Fibroblast of skin of scalp (primary cell): ENCODE measurements around the gene AXIN2.
"Not testable (repeated sequence)": the region's sequence is repeated elsewhere in the genome, so short reads cannot be mapped to it uniquely, and the experiment has no call there.

ENCODE experiments used
- DNase-seq: peaks from one replicate; pipeline ENCODE4 v3.0.0-alpha.2; 2013

Gene AXIN2

DNA sequence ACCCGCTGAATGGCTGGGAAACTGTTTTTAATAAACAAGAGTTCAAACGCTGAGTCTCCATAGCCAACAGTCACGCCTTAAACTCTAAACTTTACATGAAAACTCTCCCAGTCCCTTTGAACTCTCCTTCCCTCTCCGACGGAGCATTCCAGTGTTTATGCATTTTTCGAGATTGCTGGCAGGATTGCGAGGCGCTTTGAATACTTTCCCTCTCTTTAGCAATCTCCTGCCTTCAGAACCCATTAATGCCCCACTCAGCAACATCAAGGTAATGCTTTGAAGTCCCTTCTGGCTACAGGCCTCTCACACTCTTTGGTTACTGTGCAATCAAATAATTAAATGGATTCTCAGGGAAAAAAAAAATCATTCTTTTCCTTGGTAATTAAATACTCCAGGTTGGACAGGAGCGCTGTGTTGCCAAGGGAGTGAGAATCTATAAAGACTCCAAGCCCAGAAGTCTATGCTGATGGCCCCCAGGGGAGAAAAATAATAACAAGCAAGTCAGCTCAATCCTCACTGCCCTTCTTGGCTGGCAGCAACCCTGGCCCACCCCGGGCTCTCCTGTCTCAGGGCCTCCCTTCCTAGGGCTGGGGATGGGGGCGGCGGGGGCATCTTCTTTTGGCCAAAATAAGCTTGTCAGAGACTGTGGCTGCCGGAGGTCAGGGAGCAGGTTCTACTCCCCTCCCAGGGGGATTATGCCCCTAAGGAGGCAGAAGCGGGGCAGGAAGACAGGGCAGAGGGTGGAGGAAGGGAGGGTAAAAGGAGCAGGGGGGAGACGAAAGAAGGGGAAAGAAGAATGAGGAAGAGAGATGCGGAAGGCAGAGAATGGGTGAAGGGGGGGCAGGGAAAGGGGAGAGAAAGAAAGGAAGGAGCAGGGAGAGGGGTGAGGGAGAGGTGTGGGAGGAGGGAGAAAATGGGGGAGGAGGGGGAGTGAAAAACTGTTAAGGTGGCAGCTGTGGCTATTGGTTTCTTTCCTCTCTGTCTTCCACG, 45.2 kb downstream of the AXIN2 start:
- peak; percentile 44 for DNase-seq

DNA sequence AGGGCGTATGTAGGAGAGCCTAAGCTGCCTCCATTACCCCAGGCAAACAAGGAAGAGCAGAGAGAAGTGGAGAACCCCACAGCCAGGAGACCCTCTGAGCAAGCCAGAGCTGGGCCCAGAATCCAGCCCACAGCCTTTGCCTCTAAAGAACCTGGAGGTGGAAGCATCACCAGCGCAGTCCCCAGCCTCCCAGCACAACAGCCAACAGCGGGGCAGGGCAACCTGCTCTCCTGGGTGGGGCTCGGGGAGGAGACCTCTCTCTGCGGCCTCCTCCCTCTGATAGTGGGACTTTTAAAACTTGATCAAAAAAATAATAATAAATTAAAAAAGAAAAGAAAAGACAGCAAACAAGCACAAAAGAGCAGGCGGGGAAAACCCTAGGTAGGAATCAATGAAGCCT, 45.9 kb downstream of the AXIN2 start:
- DNase-seq, result no peak

DNA sequence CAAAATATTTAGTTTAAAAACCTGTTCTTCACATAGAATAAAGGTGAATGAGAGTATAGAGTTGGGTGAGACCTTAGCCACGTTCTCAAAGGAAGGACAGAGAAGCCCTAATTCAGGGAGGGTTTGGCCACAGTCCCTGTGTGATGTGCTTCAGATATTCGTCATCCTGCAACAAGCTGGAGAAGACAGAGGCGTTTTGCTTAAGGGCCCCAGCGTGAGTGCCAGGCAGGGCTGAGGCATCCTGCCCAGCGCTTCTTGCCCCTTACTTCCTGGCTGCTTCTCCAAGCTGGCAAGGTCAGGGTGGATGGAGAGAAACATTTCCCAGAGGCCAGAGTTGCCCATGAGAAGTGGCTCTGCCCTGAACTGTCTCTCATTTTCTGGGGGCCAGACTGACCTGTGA, 46.9 kb downstream of the AXIN2 start:
- DNase-seq, result peak; percentile 72

DNA sequence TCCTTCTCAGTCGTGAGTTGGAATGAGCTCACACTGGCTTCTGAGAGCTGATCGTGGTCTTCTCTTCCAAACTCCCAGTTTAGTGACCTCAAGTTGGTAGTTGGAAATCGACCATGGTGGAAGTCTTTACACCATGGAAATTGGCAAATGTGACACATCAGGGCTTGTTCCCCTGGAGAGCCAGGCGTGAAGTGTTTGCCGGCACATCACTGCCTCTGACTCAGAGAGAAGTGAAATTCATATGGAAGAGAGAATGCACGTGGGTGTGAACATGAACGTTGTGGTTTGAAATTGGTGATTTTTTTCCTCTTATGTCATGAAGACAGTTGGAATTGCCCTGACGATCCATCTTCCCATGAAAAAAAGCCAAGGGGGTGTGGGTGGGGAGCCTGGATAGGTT, 47.4 kb downstream of the AXIN2 start:
- peak; percentile 91 for DNase-seq

DNA sequence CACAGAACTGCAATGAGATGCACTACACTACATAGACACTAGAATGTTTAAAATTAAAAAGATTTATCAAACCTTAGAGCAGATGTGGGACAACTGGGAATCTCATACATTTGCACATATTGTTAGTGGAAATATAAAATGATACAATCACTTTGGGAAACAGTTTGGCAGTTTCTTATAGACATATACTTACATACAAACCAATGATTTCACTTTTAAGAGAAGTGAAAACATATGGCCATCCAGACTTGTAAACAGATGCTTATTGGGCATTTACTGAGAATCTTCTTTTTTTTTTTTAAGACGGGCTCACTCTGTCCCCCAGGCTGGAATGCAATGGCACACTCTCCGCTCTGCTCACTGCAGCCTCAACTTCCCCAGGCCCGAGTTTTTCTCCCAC, 50.1 kb downstream of the AXIN2 start:
- DNase-seq, result no peak

DNA sequence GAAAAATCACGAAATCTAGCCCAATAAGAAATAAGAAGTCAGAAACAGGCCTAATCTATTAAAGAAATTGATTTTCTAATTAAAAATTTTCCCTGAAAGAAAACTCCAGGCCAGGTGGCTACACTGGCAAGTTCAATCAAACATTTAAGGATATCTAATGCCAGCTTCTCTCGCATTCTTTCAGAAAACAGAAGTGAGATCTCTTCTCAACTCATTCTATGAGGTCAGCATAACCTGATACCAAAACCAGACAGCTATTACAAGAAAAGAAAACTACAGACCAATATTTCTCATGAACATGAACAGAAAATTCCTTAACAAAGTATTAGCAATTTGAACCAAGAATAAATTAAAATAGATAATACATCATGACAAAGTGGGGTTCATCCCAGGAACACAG, 52.4 kb downstream of the AXIN2 start:
- no peak for DNase-seq

DNA sequence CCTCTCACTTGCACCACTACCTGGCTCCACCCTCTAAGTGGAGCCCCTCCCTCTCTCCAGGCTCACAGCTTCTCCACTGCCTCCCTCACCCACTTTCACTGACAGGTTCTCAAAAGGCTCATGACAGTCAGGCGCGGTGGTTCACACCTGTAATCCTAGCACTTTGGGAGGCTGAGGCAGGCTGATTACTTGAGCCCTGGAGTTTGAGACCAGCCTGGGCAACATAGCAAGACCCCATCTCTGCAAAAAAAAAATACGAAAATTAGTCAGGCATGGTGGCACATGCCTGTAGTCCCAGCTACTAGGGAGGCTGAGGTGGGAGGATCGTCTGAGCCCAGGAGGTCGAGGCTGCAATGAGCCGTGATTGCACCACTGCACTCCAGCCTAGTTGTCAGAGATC, 56.8 kb downstream of the AXIN2 start:
- DNase-seq, result not testable (repeated sequence)

DNA sequence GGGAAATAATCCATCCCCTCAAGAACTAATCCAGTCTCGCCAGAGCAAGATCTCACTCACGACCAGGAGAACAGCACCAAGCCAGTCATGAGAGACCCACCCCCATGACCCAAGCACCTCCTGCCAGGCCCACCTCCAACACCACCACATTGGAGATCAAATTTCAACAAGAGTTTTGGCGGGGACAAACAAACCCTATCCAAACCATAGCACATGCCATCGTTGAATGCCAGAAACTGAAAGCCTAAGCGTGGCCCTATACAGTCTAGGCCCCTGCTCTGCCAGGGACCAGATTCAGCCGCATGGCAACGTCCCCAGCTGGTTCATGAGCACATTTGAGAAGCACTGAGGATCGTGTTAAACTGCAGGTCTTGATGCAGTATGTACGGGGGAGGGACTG, 57.3 kb downstream of the AXIN2 start:
- DNase-seq, result no peak

DNA sequence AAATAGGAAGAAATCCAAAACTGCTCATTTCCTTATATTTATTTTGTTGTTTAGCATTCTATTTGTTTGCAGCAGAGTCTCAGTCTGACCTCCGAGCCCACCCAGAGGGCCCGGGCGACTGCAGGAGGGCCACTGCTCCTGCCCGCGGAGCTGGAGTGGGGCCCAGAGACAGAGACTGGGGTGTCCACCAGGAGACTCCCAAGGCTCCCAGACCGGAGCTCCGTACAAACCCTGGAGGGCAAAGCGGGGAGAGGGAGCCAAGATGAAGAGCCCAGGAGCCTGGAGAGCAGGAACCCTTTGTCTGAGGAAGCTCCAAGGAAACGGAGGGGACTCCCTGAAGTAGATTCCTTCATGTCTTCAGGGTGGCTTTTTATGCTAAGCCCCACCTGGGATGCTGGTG, 57.9 kb downstream of the AXIN2 start:
- DNase-seq, result no peak

DNA sequence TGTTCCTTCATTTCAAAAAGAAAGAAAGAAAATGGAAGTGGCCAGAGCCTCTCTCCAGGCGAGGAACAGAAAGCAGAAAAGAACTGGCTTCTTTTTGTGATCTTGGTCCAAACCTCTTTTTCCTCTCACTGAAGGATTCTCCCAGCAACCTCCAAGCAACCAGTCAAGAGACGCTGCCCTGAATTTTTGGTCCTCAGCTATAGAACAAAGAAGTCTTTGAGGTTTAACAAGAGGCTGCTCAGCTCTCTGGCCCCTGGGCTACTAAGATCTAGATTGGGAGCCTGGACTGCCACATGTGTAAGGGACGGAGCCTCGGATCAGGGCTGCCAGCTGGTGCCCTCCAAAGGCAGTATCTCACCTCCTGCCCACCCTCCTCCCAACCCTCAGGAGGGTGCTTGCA, 62.6 kb downstream of the AXIN2 start:
- no peak for DNase-seq

DNA sequence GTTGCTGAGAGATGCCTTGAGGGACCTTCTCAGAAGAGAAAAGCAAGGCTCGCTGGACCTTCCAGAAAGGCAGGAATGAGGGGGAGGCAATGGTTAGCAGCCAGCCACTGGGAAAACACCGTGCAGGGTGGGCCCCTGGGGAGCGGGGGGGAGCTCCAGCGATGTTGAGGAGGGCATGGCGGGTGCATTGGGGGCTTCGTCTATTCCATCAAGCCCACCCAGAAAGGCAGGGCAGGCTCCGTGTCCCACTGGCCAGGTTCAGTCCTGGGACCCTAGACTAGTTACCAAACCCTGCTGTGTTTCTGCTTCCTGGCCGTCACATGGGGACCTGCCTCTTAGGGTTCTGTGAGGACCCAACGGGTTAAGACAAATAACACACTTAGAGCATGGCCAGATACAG, 64.6 kb downstream of the AXIN2 start:
- no peak for DNase-seq

DNA sequence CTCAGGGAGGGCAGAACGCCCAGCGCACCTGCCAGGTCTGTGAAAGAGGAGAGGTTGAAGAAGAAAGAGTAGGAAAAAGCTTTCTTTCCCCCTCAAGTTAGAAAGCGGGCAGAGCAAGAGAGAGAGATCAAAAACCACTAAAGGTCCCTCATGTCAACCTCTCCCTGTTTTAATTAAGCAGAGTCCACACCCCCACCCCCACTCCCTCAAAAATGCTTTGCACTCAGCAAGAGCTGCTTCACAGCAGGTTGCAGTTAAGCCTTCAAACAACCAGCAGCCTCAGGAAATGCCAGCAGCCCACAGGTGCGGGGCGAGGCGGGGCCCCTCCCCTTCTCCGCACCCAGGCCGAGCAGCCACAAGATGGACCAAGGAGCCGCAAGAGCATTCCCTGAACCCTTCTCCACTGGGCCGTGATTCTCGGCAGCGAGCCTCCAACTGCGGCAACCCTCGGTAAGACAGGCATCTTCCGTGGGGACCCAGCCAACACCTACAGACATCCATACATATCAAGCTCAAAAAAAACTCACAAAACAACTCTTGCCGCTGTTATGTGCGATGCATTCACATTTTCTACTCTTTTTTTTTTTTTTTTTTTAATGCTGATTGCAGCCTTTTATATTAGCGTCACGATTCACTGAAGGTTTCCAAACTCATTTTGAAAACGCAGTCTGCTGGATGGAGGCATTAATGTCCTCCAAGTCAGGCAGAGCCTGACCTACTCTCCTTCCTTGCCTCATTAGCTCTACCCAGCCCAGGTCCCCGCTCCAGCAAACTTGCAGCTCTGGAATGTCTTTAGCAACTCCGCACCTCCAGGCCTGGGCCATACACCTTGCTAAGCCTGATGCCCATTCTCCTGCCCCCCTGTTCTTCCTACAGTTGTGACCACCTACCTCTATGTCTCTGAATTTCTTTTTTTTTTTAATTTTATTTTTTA, 66.1 kb downstream of the AXIN2 start:
- DNase-seq, result no peak

DNA sequence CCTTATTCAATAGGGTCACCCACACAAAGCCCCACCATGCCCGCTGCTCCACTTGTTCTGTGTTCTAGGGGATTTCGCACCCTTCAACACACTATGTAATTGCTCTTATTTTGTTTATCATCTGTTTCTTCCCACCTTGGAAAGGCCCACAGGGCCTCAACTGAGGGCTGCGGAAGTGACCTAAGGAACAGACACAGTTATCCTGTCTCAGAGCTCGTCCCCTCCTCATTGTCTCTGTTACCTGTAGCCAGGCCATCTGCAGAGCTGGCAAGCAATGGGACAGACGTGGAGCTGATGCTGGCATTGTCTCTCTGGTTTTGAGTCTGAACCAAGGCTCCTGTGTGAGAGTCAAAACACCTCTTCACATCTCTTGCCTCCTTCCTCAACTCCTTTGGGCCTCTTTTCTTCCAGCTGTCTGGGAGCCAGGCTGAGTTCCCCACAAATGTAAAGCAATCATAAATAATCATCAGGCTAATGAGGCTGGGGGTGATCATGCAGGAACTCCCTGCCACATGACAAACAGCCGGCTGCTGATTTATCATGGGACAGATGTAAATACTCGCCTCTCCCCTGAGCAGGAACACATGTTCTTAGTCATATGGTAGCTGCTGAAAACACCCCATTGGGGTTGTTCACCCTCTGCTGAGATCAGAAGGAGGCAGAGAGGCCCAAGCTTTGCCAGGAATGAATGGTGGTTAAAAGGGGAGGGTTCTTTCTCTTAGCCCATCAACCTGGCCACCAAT, 71.9 kb downstream of the AXIN2 start:
- DNase-seq, result no peak

DNA sequence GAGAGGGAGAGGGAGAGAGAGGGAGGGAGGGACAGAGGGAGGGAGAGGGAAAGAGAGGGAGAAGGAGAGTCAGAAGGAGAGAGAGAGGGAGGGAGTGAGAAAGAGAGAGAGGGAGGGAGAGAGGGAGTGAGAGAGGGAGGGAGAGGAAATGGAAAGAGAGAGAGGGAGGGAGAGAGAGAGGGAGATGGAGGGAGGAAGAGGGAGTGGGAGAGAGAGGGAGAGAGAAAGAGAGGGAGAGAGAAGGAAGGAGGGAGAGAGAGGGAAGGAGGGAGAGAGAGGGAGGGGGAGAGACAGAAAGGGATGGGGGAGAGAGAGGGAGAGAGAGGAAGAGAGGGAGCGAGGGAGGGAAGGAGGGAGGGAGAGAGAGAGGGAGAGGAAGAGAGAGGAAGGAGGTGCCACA, 72.8 kb downstream of the AXIN2 start:
- no peak for DNase-seq

DNA sequence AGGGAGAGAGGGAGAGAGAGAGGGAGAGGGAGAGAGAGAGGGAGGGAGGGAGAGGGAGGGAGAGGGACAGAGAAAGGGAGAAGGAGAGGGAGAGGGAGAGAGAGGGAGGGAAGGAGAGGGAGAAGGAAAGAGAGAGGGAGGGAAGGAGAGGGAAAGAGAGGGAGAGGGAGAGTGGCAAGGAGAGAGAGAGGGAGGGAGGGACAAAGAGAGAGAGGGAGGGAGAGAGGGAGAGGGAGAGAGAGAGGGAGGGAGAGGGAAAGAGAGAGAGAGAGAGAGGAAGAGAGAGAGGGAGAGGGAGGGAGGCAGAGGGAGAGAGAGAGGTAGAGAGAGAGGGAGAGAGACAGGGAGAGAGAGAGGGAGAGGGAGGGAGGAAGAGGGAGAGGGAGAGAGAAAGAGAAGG, 73.5 kb downstream of the AXIN2 start:
- DNase-seq, result no peak

DNA sequence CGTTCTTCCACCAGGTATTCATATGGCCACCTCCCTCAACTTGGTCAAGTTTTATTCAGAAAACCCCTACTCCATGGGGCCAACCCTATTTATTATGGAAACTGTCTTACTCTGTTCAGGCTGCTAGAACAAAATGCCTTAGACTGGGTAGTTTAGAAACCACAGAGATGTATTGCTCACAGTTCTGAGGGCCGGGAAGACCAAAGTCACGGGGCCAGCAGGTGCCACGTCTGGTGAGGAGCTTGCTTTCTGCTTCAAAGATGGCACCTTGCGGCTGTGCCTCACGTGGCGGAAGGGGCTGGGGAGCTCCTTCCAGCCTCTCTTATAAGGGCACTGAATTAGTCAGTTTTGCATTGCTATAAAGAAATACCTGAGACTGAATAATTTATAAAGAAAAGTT, 74.3 kb downstream of the AXIN2 start:
- no peak for DNase-seq

DNA sequence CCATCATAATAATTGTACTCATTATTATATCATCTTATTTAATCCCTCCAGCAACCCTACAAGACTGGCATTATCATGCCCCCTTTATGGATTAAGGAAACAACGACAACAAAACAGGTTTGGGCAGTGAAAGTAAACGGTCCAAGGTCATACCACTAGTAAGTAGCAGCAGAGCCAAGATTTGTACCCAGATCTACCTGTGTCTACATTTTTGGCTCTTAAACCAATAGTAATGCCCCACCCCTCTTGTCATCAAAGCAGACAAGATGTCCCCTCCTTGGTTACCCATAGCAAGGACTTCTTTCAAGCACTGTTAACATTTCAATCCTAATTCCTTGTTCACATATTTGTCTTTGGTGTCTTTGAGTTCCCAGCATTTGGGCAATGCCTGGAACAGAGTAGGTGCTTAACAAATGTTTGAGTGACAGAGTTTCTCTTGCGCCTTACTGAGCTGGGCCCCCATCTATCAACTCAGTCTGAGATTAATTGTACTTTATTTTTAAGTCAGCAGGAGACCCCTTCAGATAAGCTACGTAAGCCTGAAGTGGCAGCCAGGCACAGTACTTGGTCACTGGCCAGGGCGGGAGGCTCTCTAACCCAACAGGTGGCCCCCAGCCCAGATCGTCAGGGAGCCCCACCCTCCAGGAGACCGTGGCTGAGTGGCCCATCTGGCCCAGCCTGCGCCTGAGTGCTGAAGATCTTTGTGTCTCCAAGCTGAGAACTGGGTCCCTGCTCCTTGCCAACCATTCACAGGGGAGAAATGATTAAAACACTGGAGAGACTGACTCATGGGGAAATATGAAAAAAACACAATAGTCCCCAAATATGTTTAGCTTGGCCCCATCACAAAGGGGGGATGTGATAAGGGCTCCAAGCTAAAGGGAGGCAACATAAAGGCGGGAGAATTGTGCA, 75.8 kb downstream of the AXIN2 start:
- DNase-seq, result peak; percentile 73

DNA sequence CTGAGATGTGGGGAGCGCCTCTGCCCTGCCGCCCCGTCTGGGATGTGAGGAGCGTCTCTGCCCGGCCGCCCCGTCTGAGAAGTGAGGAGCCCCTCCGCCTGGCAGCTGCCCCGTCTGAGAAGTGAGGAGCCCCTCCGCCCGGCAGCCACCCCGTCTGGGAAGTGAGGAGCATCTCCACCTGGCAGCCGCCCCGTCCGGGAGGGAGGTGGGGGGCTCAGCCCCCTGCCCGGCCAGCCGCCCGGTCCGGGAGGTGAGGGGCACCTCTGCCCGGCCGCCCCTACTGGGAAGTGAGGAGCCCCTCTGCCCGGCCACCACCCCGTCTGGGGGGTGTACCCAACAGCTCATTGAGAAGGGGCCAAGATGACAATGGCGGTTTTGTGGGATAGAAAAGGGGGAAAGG, 77.0 kb downstream of the AXIN2 start:
- not testable (repeated sequence) for DNase-seq

DNA sequence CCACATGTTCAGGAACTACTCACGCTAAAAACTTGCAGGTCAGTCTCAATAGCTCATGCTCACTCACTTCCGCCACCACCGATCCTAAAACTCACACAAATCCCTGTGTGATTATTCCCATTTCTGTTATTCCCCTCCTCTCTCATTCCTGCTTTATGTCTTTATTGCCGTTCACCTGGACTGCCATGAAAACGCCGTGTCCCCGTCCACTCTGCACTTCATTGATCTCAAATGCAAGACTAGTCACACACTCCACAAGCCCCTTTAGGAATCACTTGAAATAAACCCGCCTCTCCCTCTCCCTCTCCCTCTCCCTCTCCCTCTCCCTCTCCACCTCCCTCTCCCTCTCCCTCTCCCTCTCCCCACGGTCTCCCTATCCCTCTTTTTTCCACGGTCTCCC, 78.0 kb downstream of the AXIN2 start:
- DNase-seq, result no peak

DNA sequence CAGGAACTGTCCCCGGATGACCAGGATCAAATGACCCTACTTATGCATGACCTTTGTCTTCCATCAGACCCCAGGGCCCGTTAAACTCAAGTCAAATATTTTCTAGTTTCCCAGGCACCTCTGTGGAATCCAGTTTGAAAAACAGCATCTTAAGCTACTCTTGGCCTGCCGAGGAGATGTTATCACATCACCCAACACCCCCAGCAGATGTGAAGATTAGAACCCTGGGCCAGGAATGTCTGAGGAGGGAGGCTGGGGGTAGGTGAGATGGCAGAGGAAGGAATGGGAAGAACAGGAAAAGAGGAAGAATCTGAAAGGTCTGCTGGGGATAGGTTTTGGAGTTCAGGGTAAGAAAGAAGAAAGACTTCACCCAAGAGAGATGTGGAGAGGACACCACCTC, 79.2 kb downstream of the AXIN2 start:
- DNase-seq, result no peak

DNA sequence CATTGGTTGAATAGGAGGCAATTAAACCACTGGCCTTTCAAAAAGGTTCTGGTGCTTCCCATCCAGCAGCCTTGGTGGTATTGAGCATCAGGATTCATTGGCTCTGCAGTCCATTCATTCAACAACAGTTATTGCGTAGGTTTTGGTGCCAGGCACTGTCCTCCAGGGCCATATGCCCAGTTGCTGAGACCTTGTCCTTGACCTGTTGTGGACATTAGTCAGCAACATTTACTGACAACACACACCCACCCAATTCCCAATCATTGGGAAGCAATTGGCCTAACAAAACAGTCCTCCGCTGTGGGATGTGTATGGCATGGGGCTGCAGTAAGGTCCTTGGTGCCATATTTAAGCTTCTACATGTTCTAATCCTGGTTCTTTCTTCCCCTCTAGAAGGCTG, 82.2 kb downstream of the AXIN2 start:
- DNase-seq, result no peak
